Measurements from ENCODE around the gene SLC15A2.
"Not testable (repeated sequence)": the region's sequence is repeated elsewhere in the genome, so short reads cannot be mapped to it uniquely, and the experiment has no call there.

SLC15A2 gene

DNA sequence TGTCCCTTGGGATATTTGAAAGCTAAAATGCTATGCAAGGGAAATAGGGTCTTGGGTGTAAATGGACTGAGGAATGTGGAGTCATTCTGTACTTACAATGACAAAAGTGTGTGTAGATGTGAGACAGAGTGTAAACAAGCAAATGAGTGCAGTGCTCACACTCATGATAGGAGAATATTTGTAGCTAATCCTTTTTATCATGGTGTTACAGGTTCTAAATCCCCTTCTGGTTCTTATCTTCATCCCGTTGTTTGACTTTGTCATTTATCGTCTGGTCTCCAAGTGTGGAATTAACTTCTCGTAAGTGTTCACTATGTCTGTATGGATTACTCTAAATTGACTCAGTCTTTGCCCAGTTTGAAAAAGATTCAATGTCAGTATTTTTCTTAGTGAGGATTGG is 30.5 kb downstream of the SLC15A2 start:
- DNase-seq (ENCODE audit: low spot score), result no peak

DNA sequence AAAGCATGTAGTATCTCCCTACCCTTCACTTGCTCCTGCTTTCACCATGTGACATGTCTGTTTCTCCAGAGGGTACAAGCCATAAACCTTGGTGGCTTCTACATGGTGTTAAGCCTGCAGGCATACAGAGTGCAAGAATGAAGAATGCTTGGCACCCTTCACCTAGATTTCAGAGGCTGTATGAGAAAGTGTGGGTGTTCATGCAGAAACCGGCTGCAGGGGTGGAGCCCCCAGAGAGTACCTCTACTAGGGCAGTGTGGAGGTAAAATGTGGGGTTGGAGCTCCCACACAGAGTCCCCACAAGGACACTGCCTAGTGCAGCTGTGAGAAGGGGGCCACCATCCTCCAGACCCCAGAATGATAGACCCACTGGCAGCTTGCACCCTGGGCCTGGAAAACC is 32.2 kb downstream of the SLC15A2 start:
- no peak for DNase-seq (ENCODE audit: low spot score)

DNA sequence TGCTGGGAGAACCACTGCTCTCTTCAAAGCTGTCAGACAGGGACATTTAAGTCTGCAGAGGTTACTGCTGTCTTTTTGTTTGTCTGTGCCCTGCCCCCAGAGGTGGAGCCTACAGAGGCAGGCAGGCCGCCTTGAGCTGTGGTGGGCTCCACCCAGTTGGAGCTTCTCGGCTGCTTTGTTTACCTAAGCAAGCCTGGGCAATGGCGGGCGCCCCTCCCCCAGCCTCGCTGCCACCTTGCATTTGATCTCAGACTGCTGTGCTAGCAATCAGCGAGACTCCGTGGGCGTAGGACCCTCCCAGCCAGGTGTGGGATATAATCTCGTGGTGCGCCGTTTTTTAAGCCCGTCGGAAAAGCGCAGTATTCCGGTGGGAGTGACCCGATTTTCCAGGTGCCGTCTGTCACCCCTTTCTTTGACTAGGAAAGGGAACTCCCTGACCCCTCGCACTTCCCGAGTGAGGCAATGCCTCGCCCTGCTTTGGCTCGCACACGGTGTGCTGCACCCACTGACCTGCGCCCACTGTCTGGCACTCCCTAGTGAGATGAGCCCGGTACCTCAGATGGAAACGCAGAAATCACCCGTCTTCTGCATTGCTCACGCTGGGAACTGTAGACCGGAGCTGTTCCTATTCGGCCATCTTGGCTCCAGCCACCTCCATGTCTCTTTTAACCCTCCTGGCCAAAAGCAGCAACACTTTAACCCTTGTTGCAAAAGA is 44.1 kb downstream of the SLC15A2 start:
- DNase-seq (ENCODE audit: low spot score), result not testable (repeated sequence)

DNA sequence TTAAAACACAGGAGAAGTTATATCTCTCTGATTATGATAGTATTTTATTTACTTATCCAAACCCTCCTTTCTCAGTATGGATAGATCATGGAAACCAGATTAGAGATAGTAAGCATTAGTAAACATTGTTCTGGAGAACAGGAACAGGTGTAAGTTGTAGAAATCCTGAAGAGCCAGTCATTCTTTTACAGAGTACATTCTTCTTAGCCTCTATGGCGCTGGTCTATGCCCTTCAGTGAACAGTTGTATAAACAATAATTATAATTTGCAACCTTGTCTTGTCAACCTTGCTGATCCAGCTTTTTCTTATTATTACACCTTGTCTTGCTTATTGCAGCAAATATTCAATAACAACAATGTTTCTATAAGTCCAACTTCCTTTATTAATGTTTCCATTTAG is 47.4 kb downstream of the SLC15A2 start:
- DNase-seq (ENCODE audit: low spot score), result no peak

DNA sequence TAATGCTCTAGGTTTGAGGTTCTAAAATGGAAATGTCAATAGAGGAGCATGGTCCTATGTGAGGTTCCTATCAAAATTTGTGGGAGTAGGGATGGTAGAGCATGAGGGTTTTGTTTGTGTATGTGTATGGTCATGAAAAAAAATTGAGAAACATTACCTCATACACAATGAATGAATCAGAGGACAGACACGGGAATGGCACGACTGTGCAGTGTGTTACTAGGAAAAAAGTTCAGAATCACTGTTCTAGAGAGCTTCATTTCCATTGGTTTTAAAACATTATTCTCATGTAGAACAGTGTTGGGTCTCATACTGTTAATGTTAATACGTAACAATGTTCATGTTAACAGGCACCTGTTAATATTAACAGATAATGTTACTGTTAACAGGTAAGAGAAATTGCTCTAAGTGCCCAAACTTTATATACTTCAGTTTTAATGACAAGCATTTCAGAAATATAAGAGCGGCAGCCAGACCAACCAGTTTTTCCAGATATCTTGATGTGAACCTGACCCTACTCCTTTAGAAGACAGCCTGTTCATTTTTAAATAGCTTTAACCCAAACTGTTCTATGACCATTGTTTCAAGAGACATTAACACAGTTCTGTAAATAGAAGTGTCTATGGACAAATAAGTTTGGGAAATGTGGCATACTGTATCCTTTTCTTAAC is 48.0 kb downstream of the SLC15A2 start:
- no peak for DNase-seq (ENCODE audit: low spot score)

DNA sequence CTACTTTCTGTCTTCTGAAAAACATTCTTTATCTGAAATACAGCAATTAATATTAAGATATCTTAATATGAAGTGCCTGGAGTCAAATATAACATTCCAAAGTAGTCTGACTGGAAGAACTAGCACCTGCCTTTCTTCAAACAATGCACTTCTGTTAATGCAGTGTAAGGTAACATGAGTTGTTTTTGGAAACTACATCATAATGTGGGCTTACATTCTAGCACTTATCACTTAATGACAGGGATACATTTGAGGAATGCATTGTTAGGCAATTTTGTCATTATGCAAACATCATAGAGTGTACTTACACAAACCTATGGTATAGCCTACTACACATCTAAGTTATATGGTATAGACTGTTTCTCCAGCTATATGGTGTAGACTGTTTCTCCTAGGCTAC is 49.2 kb downstream of the SLC15A2 start:
- no peak for DNase-seq (ENCODE audit: low spot score)

DNA sequence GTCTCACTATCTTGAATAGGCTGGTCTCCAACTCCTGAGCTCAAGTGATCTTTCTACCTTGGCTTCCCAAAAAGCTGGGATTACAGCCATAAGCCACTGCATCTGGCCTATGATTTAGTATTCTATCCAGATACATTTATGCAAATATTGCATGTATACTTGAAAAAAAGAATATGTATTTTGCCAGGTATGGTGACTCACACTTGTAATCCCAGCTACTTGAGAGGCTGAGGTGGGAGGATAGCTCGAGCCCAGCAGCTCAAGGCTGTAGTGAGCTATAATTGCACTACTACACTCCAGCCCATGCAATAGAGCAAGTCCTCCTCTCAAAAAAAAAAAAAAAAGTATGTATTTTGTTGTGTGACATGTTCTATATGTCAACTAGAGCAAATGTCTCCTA is 54.4 kb downstream of the SLC15A2 start:
- DNase-seq (ENCODE audit: low spot score), result no peak

DNA sequence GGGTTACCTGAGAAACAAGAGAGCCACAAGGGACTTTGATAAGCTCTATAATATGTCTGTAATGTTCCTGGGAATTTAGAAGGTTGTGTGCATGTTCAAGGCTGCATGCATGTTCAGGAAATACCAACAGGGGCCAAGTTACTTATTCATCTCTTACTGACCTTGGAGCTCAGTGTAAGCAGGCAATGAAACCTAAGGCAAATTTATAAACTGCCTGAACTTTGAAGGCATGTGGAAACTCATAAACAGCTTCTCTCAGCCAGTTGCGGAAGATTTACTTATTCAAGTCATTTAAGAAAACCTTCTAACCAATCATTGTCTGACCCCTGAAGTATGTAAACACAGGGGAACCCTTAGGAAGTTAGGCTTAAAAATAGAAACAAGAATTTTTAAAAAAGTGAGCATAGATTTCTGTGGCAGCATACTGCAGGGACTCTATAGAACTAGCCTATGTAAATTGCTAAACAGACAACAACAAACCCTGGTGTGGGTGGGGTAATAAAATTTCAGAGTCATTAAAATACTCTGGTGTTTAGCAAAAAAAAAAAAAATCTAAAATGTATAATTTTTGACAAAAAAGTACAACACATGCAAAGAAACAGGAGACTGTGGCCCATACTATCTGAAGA is 57.2 kb downstream of the SLC15A2 start:
- DNase-seq (ENCODE audit: low spot score), result no peak

DNA sequence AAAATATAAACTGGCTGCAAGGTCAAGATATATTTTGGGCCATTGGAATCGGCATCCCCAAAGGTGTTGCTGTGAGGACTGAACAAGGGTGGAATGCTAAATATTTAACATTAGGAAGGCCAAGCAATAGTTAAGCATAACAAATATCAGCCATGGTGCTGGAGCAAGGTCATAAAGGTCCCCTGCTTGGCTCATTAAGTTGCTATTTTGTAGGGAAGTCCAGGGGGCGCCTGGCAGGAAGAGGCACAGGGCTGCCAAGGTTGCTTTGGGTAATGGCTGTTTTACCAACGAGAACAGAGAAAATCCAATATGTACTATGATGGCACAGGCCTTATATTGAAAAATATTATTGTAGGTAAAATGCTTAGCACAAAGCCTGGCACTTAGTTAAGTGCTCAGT is 62.2 kb downstream of the SLC15A2 start:
- DNase-seq (ENCODE audit: low spot score), result no peak

DNA sequence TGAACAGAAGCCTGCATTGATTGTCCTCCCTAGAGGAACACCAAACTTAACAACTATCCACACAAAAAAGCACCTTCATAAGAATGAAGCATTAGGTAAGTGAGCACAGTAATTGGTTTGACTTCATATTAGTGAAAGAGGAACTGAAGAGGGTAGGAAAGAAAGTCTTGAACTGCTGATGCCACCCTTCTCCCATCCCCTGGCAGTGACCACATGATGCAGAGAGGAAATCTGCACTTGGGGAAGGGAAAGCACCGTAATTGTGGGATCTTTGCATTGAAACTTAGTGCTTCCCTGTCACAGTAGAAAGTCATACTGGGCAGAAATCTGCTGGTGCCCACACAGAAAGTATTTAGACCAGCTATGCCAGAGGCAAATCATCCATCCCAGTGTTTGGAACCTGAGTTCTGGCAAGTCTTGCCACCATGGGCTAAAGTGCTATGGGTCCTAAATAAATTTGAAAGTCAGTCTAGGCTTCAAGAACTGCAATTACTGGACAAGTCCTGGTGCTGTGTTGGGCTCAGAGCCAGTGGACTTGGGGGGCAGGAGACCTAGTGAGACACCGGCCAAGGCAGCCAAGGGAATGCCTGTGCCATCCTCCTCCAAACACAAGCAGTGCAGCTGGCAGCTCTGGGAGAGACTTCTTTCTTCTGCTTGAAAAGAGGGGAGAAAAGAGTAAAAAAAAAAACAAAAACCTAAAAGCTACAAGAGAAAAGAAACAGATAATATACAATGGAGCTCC is 63.6 kb downstream of the SLC15A2 start:
- peak; percentile 87 for DNase-seq (ENCODE audit: low spot score)

DNA sequence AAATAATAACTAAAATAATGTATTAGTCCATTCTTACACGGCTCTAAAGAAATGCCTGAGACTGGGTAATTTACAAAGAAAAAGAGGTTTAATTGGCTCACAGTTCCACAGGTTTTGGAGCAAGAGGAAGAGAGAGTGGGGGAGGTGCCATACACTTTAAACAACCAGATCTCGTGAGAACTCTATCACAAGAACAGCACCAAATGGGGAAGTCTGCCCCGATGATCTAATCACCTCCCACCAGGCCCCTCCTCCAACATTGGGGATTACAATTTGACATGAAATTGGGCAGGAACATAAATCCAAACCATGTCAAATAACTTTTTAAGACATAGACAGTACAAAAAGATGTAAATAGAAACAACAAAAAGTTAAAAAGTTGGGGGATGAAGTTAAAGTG is 64.6 kb downstream of the SLC15A2 start:
- no peak for DNase-seq (ENCODE audit: low spot score)

DNA sequence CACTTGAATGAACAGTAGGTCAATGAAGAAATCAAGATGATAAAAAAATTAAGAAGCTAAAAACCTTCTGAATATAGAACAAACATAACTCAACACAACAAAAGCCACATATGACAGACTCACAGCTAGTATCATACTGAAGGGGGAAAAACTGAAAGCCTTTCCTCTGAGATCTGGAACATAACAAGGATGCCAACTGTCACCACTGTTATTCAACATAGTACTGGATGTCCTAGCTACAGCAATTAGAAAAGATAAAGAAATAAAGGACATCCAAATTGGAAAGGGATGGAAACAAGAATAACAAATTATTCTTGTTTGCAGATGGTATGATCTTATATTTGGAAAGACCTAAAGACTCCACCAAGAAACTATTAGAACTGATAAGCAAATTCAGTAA is 67.1 kb downstream of the SLC15A2 start:
- DNase-seq (ENCODE audit: low spot score), result no peak

DNA sequence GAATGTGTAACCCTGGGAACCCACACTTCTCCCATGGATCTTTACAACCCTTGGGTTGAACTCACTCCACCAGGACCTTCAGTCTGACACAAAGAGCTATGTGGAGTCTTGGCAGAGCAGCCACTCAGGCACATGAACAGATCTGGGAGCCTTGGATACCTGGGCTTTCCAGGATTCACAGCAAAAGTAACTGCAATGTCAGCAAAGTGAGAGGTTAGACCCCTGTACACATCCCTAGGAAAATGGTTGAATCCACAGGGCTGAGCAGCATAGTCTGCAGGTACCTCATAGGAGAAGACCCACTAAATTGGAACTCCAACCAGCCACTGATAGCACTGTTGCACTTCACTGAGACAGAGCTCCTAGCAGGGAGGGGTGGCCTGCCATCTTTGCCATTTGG is 68.2 kb downstream of the SLC15A2 start:
- DNase-seq (ENCODE audit: low spot score), result no peak

DNA sequence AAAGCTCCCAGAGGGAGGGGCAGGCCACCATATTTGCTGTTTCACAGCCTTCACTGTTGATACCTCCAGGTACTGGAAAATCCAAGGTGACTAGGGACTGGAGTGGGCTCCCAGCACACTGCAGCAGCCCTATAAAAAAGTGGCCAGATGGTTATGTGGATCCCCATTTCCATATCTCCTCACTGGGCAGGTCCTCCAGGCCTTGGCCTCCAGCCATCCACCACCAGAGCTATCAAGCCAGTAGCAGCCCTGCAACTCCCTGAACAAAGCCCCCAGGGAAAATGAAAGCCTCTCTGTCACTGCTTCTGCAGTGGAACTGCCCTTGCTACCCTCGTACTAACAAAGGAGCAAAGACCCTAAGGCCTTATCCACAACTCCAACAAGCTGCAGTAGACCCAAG is 69.4 kb downstream of the SLC15A2 start:
- DNase-seq (ENCODE audit: low spot score), result no peak

DNA sequence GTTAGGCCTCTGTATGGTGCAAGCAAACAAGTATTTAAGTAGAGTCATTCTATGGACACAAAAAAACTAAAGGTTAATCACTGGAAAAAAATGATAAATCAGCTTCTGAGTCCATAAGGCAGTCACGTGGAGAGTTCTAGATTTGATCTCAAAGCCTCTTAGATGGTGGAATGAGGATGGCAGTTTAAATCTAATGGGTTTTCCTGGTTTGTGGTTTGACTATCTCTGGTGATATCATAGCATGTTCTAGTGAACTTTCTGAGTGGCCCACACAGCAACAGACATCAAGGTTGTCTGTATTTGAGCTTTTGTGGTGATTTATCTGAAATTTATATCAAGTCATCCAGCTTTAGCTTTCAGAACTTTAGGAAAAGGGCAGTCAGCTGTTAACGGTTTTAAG is 75.4 kb downstream of the SLC15A2 start:
- DNase-seq (ENCODE audit: low spot score), result no peak

DNA sequence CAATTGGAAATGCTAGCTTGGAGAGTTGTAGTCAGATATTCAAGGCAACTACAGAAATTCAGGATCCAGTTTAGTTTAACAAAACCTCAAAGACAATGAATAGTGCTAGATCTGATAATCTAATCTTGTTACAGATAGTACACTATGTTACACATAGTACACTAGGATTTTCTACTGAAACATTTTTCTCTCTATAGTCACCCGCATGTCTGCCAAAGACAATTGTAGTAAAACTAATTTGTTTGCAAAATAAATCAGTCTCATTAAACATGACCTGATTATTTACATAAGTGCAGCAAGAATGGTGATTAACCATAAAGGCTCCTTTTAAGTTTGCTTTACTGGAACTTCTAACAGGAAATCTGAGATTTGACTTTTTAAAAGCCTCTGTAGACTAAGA is 75.8 kb downstream of the SLC15A2 start:
- DNase-seq (ENCODE audit: low spot score), result no peak

DNA sequence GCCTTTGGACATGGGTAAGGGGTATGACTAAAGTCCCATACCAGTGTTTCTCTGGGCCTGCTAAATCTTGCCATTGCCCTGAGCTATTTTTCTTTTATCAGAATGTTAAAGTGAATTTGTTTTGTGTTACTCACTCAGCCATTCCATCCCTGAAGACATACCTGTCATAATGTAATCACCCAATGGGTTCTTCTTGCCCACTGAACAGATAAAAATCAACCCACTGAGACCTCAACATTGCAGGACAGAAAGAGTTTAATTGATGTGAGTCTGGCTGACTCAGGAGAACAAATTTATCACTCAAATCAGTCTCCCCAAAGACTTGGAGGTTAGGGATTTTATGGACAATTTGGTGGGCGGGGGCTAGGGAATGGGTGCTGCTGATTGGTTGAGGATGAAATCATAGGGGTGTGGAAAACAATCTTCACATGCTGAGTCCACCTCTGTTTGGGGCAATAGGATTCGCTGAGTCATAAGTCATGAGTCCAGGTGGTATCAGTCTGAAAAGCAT is 80.5 kb downstream of the SLC15A2 start:
- no peak for DNase-seq (ENCODE audit: low spot score)

DNA sequence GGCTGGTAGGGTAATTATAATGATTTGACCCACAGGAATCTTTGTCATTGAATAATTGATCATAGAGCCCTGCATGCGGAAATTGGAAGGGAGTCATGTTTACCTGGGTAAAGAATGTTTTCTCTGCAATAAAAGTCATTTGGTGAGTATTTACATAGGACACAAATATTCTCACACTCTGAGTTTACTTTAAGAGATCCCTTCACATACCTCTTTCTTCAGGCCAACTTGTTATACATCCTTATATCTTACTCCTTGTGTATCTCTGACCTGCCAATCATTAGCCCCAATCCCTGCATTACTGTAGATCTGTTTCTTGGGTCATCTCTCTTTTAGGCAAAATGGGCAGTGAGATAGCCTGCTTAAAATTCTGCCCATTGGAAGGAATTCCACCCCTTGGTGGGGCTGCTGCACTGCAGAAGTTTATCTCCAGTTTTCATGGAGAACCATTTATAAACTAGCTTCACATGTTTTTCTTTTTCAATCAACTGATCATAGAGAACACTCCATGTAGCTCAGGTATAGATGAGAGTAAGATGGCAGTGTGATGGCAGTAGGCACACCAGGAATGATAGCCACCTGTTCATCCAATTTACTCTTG is 81.6 kb downstream of the SLC15A2 start:
- DNase-seq (ENCODE audit: low spot score), result no peak

DNA sequence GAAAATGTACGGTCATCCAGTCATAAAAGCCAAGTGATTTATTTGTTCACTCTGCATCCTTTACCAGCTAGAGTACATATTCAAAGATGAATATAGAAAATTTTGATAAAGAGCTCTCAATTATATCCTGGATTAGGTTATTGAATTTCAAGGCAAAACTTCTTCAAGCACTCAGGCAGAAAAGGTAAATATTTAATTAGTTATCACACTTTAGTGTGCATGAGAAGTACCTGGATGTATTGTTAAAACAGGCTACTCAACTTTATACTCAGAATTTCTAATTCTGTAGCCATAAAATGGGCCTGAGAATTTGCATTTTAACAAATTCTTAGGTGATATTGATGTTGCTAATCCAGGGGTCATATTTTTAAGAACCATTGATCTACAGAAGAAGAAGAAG is 82.5 kb downstream of the SLC15A2 start:
- no peak for DNase-seq (ENCODE audit: low spot score)

DNA sequence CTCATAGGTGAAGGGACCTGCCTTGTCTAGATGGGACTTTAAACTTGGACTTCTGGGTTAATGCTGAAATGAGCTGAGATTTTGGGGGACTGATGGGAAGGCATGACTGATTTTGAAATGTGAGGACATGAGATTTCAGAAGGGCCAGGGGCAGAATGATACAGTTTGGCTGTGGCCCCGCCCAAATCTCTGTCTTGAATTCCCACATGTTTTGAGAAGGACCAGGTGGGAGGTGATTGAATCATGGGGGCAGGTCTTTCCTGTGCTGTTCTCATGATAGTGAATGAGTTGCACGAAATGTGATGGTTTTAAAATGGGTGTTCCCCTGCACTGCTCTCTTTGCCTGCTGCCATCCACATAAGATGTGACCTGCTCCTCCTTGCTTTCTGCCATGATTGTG is 85.0 kb downstream of the SLC15A2 start:
- no peak for DNase-seq (ENCODE audit: low spot score)

DNA sequence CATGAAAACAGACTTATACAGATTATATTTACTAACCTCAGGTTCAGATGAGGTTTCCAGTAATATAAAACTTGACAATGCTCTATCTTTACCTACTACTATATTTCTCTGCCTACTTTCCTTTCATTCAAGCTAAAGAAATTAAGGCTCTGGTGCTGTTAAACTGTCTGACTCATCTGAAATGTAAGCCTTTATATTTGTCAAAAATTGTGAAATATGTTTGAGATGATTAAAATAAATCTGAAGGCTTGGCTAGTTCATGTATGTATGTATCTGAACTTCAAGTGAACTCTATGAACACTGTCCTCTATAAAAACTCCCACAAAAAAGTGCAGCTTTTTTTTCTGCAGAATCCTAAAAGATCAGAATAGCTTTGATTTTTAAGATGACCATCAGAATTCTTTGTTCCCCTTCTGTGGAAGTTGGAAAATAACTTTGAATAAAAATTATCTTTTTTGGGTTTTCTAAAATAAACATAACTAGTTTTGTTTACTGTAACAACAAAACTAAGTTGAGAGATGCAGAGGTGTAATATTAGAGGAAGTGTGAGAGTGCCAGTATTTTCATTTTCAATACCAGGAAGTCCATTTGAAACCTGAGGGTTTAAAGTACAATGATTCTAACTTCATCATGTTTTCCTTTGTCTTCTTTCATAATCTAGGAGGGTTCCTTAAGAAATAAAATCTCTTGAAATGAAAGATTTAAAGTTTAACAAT is 85.7 kb downstream of the SLC15A2 start:
- DNase-seq (ENCODE audit: low spot score), result no peak

DNA sequence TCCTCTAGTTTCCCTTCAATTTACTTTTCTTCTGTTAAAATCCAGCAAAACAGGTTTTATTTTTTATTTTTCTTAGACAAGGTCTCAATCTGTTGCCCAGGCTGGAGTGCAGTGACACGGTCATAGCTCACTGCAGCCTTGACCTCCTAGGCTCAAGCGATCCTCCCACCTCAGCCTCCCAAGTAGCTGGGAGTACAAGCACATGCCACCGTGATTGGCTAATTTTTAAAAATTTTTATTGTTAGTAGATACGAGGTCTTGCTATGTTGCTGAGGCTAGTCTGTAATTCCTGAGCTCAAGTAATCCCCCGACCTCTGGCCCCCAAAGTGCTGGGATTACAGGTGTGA is 86.2 kb downstream of the SLC15A2 start:
- no peak for DNase-seq (ENCODE audit: low spot score)

Data from pons (tissue), 1 donor.